H1 (cell line): Measurements from ENCODE around the gene NCL. TPM values are rescaled to one million over a fixed set of nuclear protein-coding genes. Genes with fewer than 3 reads are reported as not detected.

Experiments used
- CTCF ChIA-PET: fragments of 300-600 bp; sonication (Branson Sonifier 250); formaldehyde crosslinking; loops from one replicate; lab custom pipeline; 2021; ENCODE audit not compliant: partially characterized antibody; lab: Charles Lee
- POLR2A ChIA-PET: fragments of 300-600 bp; sonication (Branson Sonifier 250); formaldehyde crosslinking; loops from one replicate; lab custom pipeline; 2021; ENCODE audit warnings: inconsistent platforms; ENCODE audit not compliant: partially characterized antibody; lab: Charles Lee
- DNase-seq, 2 experiments: peaks; one replicate each; pipeline versions ENCODE4 v3.0.0 to v3.0.0-alpha.2; 2010 to 2022; ENCODE audit warnings: low spot score in 2 of 2, low read depth in 1 of 2, mixed read lengths in 1 of 2
- FAIRE-seq: peaks from 2 replicates; lab custom pipeline; 2011; peaks lifted over from hg19 to GRCh38; lab: Jason Lieb, UNC
- H2AFZ ChIP-seq: 2 replicates; pipeline ENCODE4 v1.8.1; 2012; ENCODE audit warnings: low read length, inconsistent platforms
- H2AK5ac ChIP-seq: 2 replicates; pipeline ENCODE4 v1.6.1; 2013; ENCODE audit warnings: low read depth, low read length
- H2BK120ac ChIP-seq: replicated peaks from 2 replicates; pipeline ENCODE3; 2013; ENCODE audit warnings: low read depth, low read length, inconsistent platforms
- H2BK12ac ChIP-seq: 2 replicates; pipeline ENCODE4 v1.6.1; 2013; ENCODE audit warnings: low read depth, low read length
- H2BK15ac ChIP-seq: 2 replicates; pipeline ENCODE4 v1.6.1; 2013; ENCODE audit warnings: low read length
- H2BK20ac ChIP-seq: 2 replicates; pipeline ENCODE4 v1.6.1; 2013; ENCODE audit warnings: low read length
- H2BK5ac ChIP-seq: 2 replicates; pipeline ENCODE4 v1.6.1; 2013; ENCODE audit warnings: low read depth, low read length
- H3K14ac ChIP-seq: 2 replicates; pipeline ENCODE4 v1.6.1; 2013; ENCODE audit warnings: inconsistent platforms; ENCODE audit not compliant: insufficient read length
- H3K18ac ChIP-seq: 2 replicates; pipeline ENCODE4 v1.6.1; 2013; ENCODE audit warnings: low read length; ENCODE audit errors: extremely low read depth
- H3K23ac ChIP-seq: 2 replicates; pipeline ENCODE4 v1.6.1; 2013; ENCODE audit warnings: inconsistent platforms; ENCODE audit not compliant: insufficient read length
- H3K23me2 ChIP-seq: 2 replicates; pipeline ENCODE4 v1.6.1; 2013; ENCODE audit warnings: low read depth, low read length
- H3K27ac ChIP-seq: 2 replicates; pipeline ENCODE4 v1.6.1; 2011; ENCODE audit warnings: low read depth, low read length, inconsistent platforms
- H3K27me3 ChIP-seq, 4 experiments: replicated peaks in 1 of 4; 1 replicate in 1 of 4; 2 replicates in 3 of 4; pipeline versions ENCODE4 v1.6.1 to v1.8.1; 2011 to 2013; ENCODE audit warnings: low read length in 3 of 4, mild to moderate bottlenecking in 3 of 4, inconsistent platforms in 2 of 4, mixed read lengths in 2 of 4, moderate library complexity in 1 of 4; ENCODE audit not compliant: control insufficient read depth in 3 of 4, insufficient read depth in 3 of 4; ENCODE audit errors: extremely low read depth in 1 of 4
- H3K36me3 ChIP-seq, 4 experiments: 2 replicates each; pipeline versions ENCODE4 v1.6.1 to v1.8.1; 2011 to 2013; ENCODE audit warnings: mild to moderate bottlenecking in 4 of 4, low read length in 3 of 4, moderate library complexity in 2 of 4, control low read depth in 1 of 4, inconsistent platforms in 1 of 4; ENCODE audit not compliant: insufficient read depth in 4 of 4, control insufficient read depth in 2 of 4
- H3K4ac ChIP-seq: replicated peaks from 2 replicates; pipeline ENCODE3; 2013; ENCODE audit warnings: low read length, low read depth, mixed read lengths, inconsistent platforms; ENCODE audit not compliant: insufficient read length
- H3K4me1 ChIP-seq, 4 experiments: replicated peaks in 1 of 4; 1 replicate in 1 of 4; 2 replicates in 3 of 4; pipeline versions ENCODE4 v1.6.1 to v1.8.1; 2011 to 2013; ENCODE audit warnings: low read length in 3 of 4, inconsistent platforms in 2 of 4, mixed read lengths in 1 of 4; ENCODE audit not compliant: insufficient read depth in 4 of 4, control insufficient read depth in 3 of 4
- H3K4me2 ChIP-seq, 2 experiments: 2 replicates each; pipeline versions ENCODE4 v1.6.1 to v1.8.1; 2011 to 2013; ENCODE audit warnings: low read depth in 2 of 2, low read length in 2 of 2, control low read depth in 1 of 2, inconsistent platforms in 1 of 2, mild to moderate bottlenecking in 1 of 2; ENCODE audit not compliant: insufficient read depth in 1 of 2
- H3K4me3 ChIP-seq, 4 experiments: fragments of 200-600, 300-600 bp in 1 of 4; sonication (generic), shearing (Covaris generic), sonication (Bioruptor Twin) in 1 of 4; 2 replicates each; pipeline versions ENCODE4 v1.5.1 to v1.8.1; 2011 to 2016; ENCODE audit warnings: low read length in 4 of 4, low read depth in 3 of 4, control low read depth in 2 of 4, inconsistent platforms in 2 of 4, mild to moderate bottlenecking in 2 of 4, mixed read lengths in 1 of 4, moderate library complexity in 1 of 4; ENCODE audit not compliant: insufficient read depth in 2 of 4; ENCODE audit errors: extremely low read depth in 1 of 4
- H3K56ac ChIP-seq: replicated peaks from 2 replicates; pipeline ENCODE3; 2013; ENCODE audit warnings: low read depth, mild to moderate bottlenecking, mixed read lengths, low read length, inconsistent platforms; ENCODE audit not compliant: insufficient read length
- H3K79me1 ChIP-seq: 2 replicates; pipeline ENCODE4 v1.6.1; 2013; ENCODE audit warnings: low read depth, low read length, control low read depth
- H3K79me2 ChIP-seq, 2 experiments: 2 replicates each; pipeline versions ENCODE4 v1.6.1 to v1.8.1; 2012 to 2013; ENCODE audit warnings: low read length in 2 of 2, mild to moderate bottlenecking in 2 of 2, inconsistent platforms in 1 of 2; ENCODE audit not compliant: insufficient read depth in 2 of 2, control insufficient read depth in 1 of 2
- H3K9ac ChIP-seq, 4 experiments: replicated peaks in 1 of 4; 1 replicate in 1 of 4; 2 replicates in 3 of 4; pipeline versions ENCODE4 v1.6.1 to v1.8.1; 2011 to 2013; ENCODE audit warnings: low read depth in 3 of 4, low read length in 3 of 4, control low read depth in 2 of 4, mild to moderate bottlenecking in 2 of 4, moderate library complexity in 2 of 4, inconsistent platforms in 1 of 4; ENCODE audit errors: extremely low read depth in 1 of 4
- H3K9me3 ChIP-seq, 2 experiments: 2 replicates each; pipeline versions ENCODE4 v1.6.1 to v1.8.1; 2012 to 2013; ENCODE audit warnings: mild to moderate bottlenecking in 2 of 2, moderate library complexity in 2 of 2, control low read depth in 1 of 2, inconsistent platforms in 1 of 2, low read depth in 1 of 2, low read length in 1 of 2, mixed read lengths in 1 of 2; ENCODE audit not compliant: insufficient read depth in 2 of 2
- H4K20me1 ChIP-seq, 2 experiments: replicated peaks in 1 of 2; 2 replicates each; pipeline versions ENCODE3 to v1.8.1; 2011 to 2013; ENCODE audit warnings: inconsistent platforms in 2 of 2, low read length in 2 of 2, mild to moderate bottlenecking in 1 of 2; ENCODE audit not compliant: insufficient read depth in 2 of 2, control insufficient read depth in 1 of 2
- H4K5ac ChIP-seq: 2 replicates; pipeline ENCODE4 v1.6.1; 2013; ENCODE audit warnings: low read length, low read depth, mixed read lengths, inconsistent platforms; ENCODE audit not compliant: insufficient read length
- H4K8ac ChIP-seq: 2 replicates; pipeline ENCODE4 v1.8.0; 2013; ENCODE audit warnings: mild to moderate bottlenecking, moderate library complexity, low read length, inconsistent platforms; ENCODE audit not compliant: insufficient read depth; ENCODE audit errors: extremely low read depth
- H4K91ac ChIP-seq: replicated peaks from 2 replicates; pipeline ENCODE3; 2013; ENCODE audit warnings: low read length, mixed read lengths, inconsistent platforms; ENCODE audit not compliant: insufficient read length
- EP300 ChIP-seq, 2 experiments: IDR thresholded peaks; 1 replicate in 1 of 2; 2 replicates in 1 of 2; pipeline ENCODE4 v1.6.1; 2011 to 2012; ENCODE audit warnings: low read depth in 2 of 2, low read length in 2 of 2, mild to moderate bottlenecking in 2 of 2, borderline replicate concordance in 1 of 2, inconsistent platforms in 1 of 2, moderate library complexity in 1 of 2
- FOSL1 ChIP-seq: IDR thresholded peaks from 2 replicates; pipeline ENCODE4 v1.6.1; 2011; ENCODE audit warnings: mild to moderate bottlenecking, low read depth, low read length, moderate library complexity; ENCODE audit not compliant: insufficient read depth
- KDM5A ChIP-seq: fragments of 200-600 bp; IDR thresholded peaks from 2 replicates; pipeline ENCODE4 v1.7.1; 2012; ENCODE audit warnings: mild to moderate bottlenecking, low read length, inconsistent platforms, mixed read lengths
- TAF7 ChIP-seq: optimal IDR thresholded peaks from 2 replicates; pipeline ENCODE3; 2011; ENCODE audit warnings: low read depth, mild to moderate bottlenecking, inconsistent platforms, low read length, moderate library complexity, borderline replicate concordance
- WGBS, 2 experiments: shearing (Covaris generic) in 1 of 2; methylation state at CpG; one replicate each; pipeline versions ENCODE4 v1.1.6 to v1.1.7; 2013 to 2015; ENCODE audit warnings: low lambda C conversion rate in 2 of 2, mixed read lengths in 2 of 2, inconsistent platforms in 1 of 2, low coverage in 1 of 2, missing lambda C conversion rate in 1 of 2; ENCODE audit not compliant: insufficient replicate concordance in 2 of 2, insufficient coverage in 1 of 2, insufficient read length in 1 of 2; ENCODE audit errors: extremely low coverage in 1 of 2, missing lambda C conversion rate in 1 of 2; 5-methylcytosine and 5-hydroxymethylcytosine counted together
- polyA plus RNA-seq, 7 experiments: library from polyadenylated mRNA; depleted of rRNA in 3 of 7; stranded (reverse) in 5 of 7; unstranded in 2 of 7; fragments of >200 nt in 5 of 7; fragments of 200-250 nt in 2 of 7; gene quantifications; 1 replicate in 5 of 7; 2 replicates in 1 of 7; 4 replicates in 1 of 7; pipeline versions ENCODE4 v1.2.1 to v1.2.3, GENCODE V29; 2011 to 2013; ENCODE audit warnings: missing spikeins in 2 of 7, mixed read lengths in 2 of 7
- total RNA-seq: library from RNA; stranded (reverse); fragmentation: NEBNext Ultra II Directional; extraction: Animal tissue kit (Norgen Biotek cat#: 25700); gene quantifications from 2 replicates; pipeline ENCODE4 v1.2.1, GENCODE V29; 2021

The NCL gene
- total and polyA plus RNA-seq, 2 of the 8 experiments (the other 6 are each of a cell fraction or from before 2014, with no cell fraction given) = 61.2 to 1,478 TPM

DNA sequence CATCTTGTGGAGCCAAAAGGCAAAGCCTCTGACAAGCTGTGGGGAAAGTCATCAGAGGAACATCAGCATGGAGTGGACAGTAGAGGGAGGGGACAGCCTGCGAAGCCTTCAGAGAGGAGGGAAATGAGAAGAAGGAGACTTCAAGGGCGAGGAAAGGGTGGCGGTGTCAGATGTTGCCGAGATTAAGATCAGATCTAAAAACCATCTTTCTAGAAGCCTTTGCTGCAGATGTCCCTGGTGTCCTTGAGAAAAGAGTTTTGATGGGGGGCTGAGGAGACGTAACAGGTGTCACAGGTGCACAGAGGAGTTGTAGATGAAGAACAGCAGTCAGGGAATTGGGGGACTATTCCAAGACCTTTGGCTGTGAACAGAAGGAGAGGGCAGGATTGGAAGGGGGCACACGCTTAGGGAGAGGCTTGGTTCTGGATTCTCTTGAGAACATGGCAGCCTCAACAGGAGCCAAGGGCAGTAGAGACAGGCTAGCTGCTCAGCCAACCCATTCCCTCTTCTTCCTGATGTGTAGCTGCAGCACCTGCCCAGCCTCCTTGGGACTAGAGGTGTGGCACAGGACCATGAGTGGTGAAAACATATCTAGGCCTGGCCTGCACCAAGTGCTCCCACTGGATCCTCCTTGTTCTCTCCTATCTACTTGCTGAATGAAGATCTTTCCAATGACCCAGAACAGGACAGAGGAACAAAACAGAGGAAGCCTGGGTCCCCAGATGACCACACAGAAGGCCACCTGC lies 22.7 kb upstream of the NCL start:
- H3K14ac ChIP-seq = no peak overlapping the region
- no peak overlapping the region for H3K4ac ChIP-seq
- H3K79me1 ChIP-seq = no peaks in the 10 kb centered on the region
- DNase-seq = no peak
- no peak overlapping the region for H2AFZ ChIP-seq
- no peaks in the 10 kb centered on the region for H4K20me1 ChIP-seq
- no peak overlapping the region for H3K27ac ChIP-seq
- no peak overlapping the region for H3K4me2 ChIP-seq
- peaks cover 0 to 7% of the 10 kb centered on the region in 2 experiments; a peak in 1 of 4 replicates for H3K9me3 ChIP-seq
- no peak overlapping the region for H2BK120ac ChIP-seq
- POLR2A ChIA-PET = interaction anchor here (1.9 to 18.4 kb wide), 2 partner anchors 13 to 23 kb away, joined by 4 to 364 read pairs; partner anchors contain the start of gene NCL
- no peak for TF ChIP-seq FOSL1
- no peak for TF ChIP-seq KDM5A
- TF ChIP-seq EP300 (IDR thresholded peaks at IDR 0.05; ENCODE audit: borderline replicate concordance in 1 of 2, low read depth in 2 of 2, low read length in 2 of 2) = no peak
- no peak for TF ChIP-seq TAF7
- TF ChIP-seq, all 59 proteins: peak for 0
- Histone ChIP-seq H3K4me1 (peaks cover 0 to 2% (median 0%) of the 10 kb centered on the region in 4 experiments; a peak in 1 of 7 replicates), H2AK5ac (no peak overlapping the region), H2BK15ac (no peak overlapping the region), H2BK12ac (no peak overlapping the region), H2BK20ac (no peak overlapping the region), H4K5ac (no peak overlapping the region), H4K91ac (no peak overlapping the region), H3K27me3 (no peaks in the 10 kb centered on the region), H3K4me3 (no peak overlapping the region), H3K18ac (no peak overlapping the region), H2BK5ac (no peak overlapping the region), H3K36me3 (no peaks in the 10 kb centered on the region; a peak in 1 of 8 replicates), H3K23ac (no peak overlapping the region), H4K8ac (no peak overlapping the region), H3K79me2 (no peaks in the 10 kb centered on the region), H3K23me2 (no peaks in the 10 kb centered on the region), H3K9ac (no peak overlapping the region), H3K56ac (no peak overlapping the region)
- FAIRE-seq = no peak
- CTCF ChIA-PET = interaction anchor here (0.7 to 1.7 kb wide), 5 partner anchors 9 to 92 kb away, joined by 3 to 6 read pairs (median 3); no protein-coding TSS in a partner anchor
- 94% methylated on average over 6 of the region's 6 CpGs; no CpG with 5 or more reads in 1 of the 2 experiments for WGBS, 2 experiments
